Choroid plexus epithelial cell (primary cell): ENCODE data around the gene TP53BP2.
"Not testable (repeated sequence)": the region's sequence is repeated elsewhere in the genome, so short reads cannot be mapped to it uniquely, and the experiment has no call there.

Source experiments
- DNase-seq: peaks from one replicate; pipeline ENCODE4 v3.0.0-alpha.2; 2010; ENCODE audit warnings: low read depth
- H3K4me3 ChIP-seq: 2 replicates; pipeline ENCODE4 v1.5.1; 2011; ENCODE audit warnings: low read depth, mild to moderate bottlenecking, control low read depth, low read length, moderate library complexity
- CTCF ChIP-seq: conservative IDR thresholded peaks from 2 replicates; pipeline ENCODE4 v1.5.1; 2011; ENCODE audit warnings: low read depth, mild to moderate bottlenecking, control low read depth, inconsistent platforms, low read length, moderate library complexity

TP53BP2 gene

GRCh38 chr1:223845810-223846682 lies at the start of gene TP53BP2:
TSS of gene TP53BP2 (minus strand) at chr1:223845947. CDS start at chr1:223845680, 267 bp downstream.
- peak within 1 kb of the TSS; percentile 83 for H3K4me3 ChIP-seq
- peak; percentile 66 for TF ChIP-seq CTCF
- DNase-seq = peak; percentile 91

GRCh38 chr1:223890494-223890893 lies 44.7 kb upstream of the TP53BP2 start:
- not testable (repeated sequence) for H3K4me3 ChIP-seq, DNase-seq

- not testable (repeated sequence) for H3K4me3 ChIP-seq, DNase-seq
These were observed 43.6 kb upstream of the TP53BP2 start for GRCh38 chr1:223889319-223889718.

- DNase-seq = peak; percentile 98
- no peak for TF ChIP-seq CTCF
- peak overlapping the region; percentile 22 for H3K4me3 ChIP-seq
These were observed 42.1 kb upstream of the TP53BP2 start for GRCh38 chr1:223887747-223888418.

- H3K4me3 ChIP-seq = no peak overlapping the region
- DNase-seq = no peak
- no peak for TF ChIP-seq CTCF
These were observed 40.8 kb upstream of the TP53BP2 start for GRCh38 chr1:223886516-223886921.

- no peak overlapping the region for H3K4me3 ChIP-seq
- DNase-seq = no peak
- no peak for TF ChIP-seq CTCF
These were observed 39.9 kb upstream of the TP53BP2 start for GRCh38 chr1:223885614-223886013.

GRCh38 chr1:223878598-223879325 lies 33.0 kb upstream of the TP53BP2 start:
- no peak overlapping the region for H3K4me3 ChIP-seq
- no peak for DNase-seq
- no peak for TF ChIP-seq CTCF
